H1 (cell line): ENCODE measurements around the gene SAFB2.

ENCODE experiments used
- ATF2 ChIP-seq: IDR thresholded peaks from 2 replicates; pipeline ENCODE4 v1.6.1; 2012; ENCODE audit warnings: low read length, inconsistent platforms
- CHD2 ChIP-seq: IDR thresholded peaks from 2 replicates; pipeline ENCODE4 v1.6.1; 2012; ENCODE audit warnings: low read length, improper control_type of control experiment
- CTCF ChIP-seq, 3 experiments: IDR thresholded peaks; 1 replicate in 2 of 3; 2 replicates in 1 of 3; pipeline versions ENCODE4 v1.5.1 to v1.6.1; 2011; ENCODE audit warnings: low read length in 3 of 3, mild to moderate bottlenecking in 3 of 3, inconsistent platforms in 2 of 3, low read depth in 1 of 3, moderate library complexity in 1 of 3; ENCODE audit not compliant: insufficient read depth in 1 of 3; ENCODE audit errors: control extremely low read depth in 1 of 3
- EP300 ChIP-seq, 2 experiments: IDR thresholded peaks; 1 replicate in 1 of 2; 2 replicates in 1 of 2; pipeline ENCODE4 v1.6.1; 2011 to 2012; ENCODE audit warnings: low read depth in 2 of 2, low read length in 2 of 2, mild to moderate bottlenecking in 2 of 2, borderline replicate concordance in 1 of 2, inconsistent platforms in 1 of 2, moderate library complexity in 1 of 2
- EZH2 ChIP-seq: fragments of 200-600 bp; sonication (generic); IDR thresholded peaks from 2 replicates; pipeline ENCODE4 v1.7.1; 2012; ENCODE audit warnings: low read depth, mild to moderate bottlenecking, moderate library complexity, low read length, inconsistent platforms; ENCODE audit not compliant: severe bottlenecking
- HDAC2 ChIP-seq, 2 experiments: fragments of 300-600 bp in 1 of 2; sonication (generic) in 1 of 2; IDR thresholded peaks; 2 replicates each; pipeline ENCODE4 v1.6.1; 2011 to 2012; ENCODE audit warnings: low read depth in 2 of 2, low read length in 2 of 2, mild to moderate bottlenecking in 2 of 2, moderate library complexity in 2 of 2, borderline replicate concordance in 1 of 2, inconsistent platforms in 1 of 2
- JUND ChIP-seq: IDR thresholded peaks from 2 replicates; pipeline ENCODE4 v1.6.1; 2011; ENCODE audit warnings: mild to moderate bottlenecking, improper control_type of control experiment, low read length
- SIN3A ChIP-seq, 2 experiments: IDR thresholded peaks in 1 of 2; conservative IDR thresholded peaks in 1 of 2; 2 replicates each; pipeline ENCODE4 v1.6.1; 2011 to 2012; ENCODE audit warnings: low read length in 2 of 2, improper control_type of control experiment in 1 of 2, low read depth in 1 of 2, mild to moderate bottlenecking in 1 of 2
- TAF1 ChIP-seq: IDR thresholded peaks from 2 replicates; pipeline ENCODE4 v1.6.1; 2011; ENCODE audit warnings: mild to moderate bottlenecking, low read depth, low read length

GRCh38 chr19:5579697-5580096 lies 42.9 kb downstream of the SAFB2 start:
- TF ChIP-seq CTCF (IDR thresholded peaks at IDR 0.05; ENCODE audit: control extremely low read depth in 1 of 3, insufficient read depth in 1 of 3, low read depth in 1 of 3, low read length in 3 of 3) = no peak
- no peak for TF ChIP-seq EP300 (IDR thresholded peaks at IDR 0.05; ENCODE audit: borderline replicate concordance in 1 of 2, low read depth in 2 of 2, low read length in 2 of 2)
- TF ChIP-seq SIN3A (conservative IDR thresholded peaks at IDR 0.05 in 1 of 2, IDR thresholded peaks at IDR 0.05 in 1 of 2; ENCODE audit: low read depth in 1 of 2, low read length in 2 of 2) = no peak
- no peak for TF ChIP-seq EZH2
- no peak for TF ChIP-seq CHD2
- TF ChIP-seq HDAC2 (IDR thresholded peaks at IDR 0.05; ENCODE audit: borderline replicate concordance in 1 of 2, low read depth in 2 of 2, low read length in 2 of 2) = no peak
- no peak for TF ChIP-seq TAF1
- no peak for TF ChIP-seq ATF2
- TF ChIP-seq JUND = no peak
